GM18951 (cell line): ENCODE measurements around the gene HDHD5.

Experiments used
- POLR2A ChIP-seq: IDR thresholded peaks from 4 replicates; pipeline ENCODE4 v1.6.1; 2011; ENCODE audit warnings: mild to moderate bottlenecking; ENCODE audit not compliant: insufficient read length, insufficient read depth; ENCODE audit errors: extremely low read depth
- in situ Hi-C: fragments of 300-500 bp; cut with MboI; formaldehyde crosslinking; loops from one replicate; pipeline ENCODE4 v1.12.0; 2022; ENCODE audit warnings: low sequenced_read_pairs, mixed read lengths, inconsistent platforms; ENCODE audit not compliant: unreplicated experiment

The HDHD5 gene

GRCh38 chr22:17121233-17122195, 37.6 kb downstream of the HDHD5 start, which contains the start of gene TMEM121B:
Gene TMEM121B (minus strand): TSS chr22:17121360. CDS start chr22:17121127, 233 bp downstream.
- TF ChIP-seq POLR2A, result no peak

GRCh38 chr22:17120711-17121232, 38.3 kb downstream of the HDHD5 start:
- in situ Hi-C loops, result no loop called here

More at GRCh38 chr22:17121233-17122195, 37.6 kb downstream of the HDHD5 start, which contains the start of gene TMEM121B:
- in situ Hi-C loops, result no loop called here

GRCh38 chr22:17120281-17120680, 38.8 kb downstream of the HDHD5 start:
- no peak for TF ChIP-seq POLR2A
- in situ Hi-C loops, result no loop called here

More at GRCh38 chr22:17120711-17121232, 38.3 kb downstream of the HDHD5 start:
- TF ChIP-seq POLR2A, result no peak

DNA sequence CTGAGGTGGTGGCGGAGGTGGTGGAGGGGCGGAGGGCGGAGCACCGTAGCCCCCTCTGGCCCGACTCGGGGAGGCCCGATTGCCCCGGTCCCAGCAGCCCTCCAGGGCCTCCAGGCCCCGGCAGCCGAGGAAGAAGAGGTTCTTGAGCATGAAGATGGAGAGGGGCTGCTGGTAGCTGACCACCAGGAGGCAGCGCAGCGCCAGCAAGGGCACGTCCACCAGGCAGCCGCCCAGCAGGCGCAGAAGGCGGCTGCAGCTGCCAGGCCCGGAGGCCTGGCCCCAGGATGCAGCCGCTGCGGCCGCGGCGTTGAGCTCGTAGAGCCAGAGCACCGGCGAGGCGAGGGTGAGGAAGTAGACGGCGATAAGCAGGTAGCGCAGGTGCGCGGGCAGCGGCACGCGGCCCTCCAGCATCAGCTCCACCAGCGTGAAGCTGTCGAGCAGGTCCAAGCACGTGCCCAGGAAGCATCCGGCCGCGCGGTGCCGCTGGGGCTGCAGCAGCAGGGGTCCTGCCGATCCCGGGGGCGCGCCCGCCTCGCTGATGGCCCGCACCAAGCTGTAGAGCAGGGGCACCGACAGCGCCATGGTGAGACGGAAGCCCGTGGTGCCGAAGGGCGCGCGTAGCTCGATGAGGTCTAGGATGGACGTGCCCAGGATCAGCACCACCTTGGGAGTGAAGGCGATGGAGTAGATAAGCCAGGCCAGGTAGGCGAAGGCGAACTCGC, 39.4 kb downstream of the HDHD5 start:
- in situ Hi-C loops, result loop anchor here (5.0 kb wide), 1 partner anchor 33 kb away; no protein-coding TSS in a partner anchor
- no peak for TF ChIP-seq POLR2A

- in situ Hi-C loops, result loop anchor here (5.0 kb wide), 1 partner anchor 34 kb away; no protein-coding TSS in a partner anchor
- TF ChIP-seq POLR2A, result no peak
These were observed 40.7 kb downstream of the HDHD5 start for GRCh38 chr22:17118342-17118741.

DNA sequence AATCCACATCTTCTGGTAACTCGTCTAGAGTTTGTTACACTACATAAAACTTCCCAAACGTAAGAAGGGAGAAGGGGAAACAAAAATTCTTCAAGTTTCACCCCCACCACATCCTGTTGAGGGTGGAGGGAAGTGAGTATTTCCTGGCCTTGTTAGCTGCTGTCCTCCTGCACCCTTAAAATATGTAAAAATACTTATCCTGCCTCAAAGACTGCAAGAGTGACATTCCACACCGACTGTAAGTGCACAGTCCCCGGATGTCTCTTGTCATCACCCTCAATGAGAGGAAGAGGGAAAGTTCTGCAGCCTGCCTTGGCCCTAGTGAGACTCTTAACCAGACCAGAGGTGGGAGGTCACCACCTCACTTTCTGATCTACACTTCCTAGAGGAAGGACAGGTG, 41.2 kb downstream of the HDHD5 start:
- in situ Hi-C loops, result loop anchor here (5.0 kb wide), 1 partner anchor 34 kb away; no protein-coding TSS in a partner anchor
- no peak for TF ChIP-seq POLR2A

DNA sequence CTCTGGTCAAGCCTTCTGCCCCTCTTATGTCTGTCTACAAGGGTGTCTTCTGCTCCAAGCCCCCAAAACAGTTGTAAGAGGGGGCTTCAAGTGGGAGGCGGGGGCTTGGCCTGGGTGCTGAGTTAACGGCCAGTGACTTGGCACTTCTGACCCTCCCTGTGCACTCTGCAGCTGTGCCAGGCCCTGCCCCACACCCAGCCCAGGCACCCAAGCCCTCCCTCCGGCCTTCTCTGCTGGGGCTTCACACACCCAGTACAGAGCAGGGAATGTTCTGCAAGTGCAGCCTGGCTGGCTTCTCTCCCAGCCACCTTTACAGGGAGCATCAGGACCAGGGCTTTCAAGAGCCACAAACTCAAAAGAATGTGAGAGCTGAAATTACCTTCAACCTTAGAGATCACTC, 41.7 kb downstream of the HDHD5 start:
- in situ Hi-C loops, result loop anchor here (5.0 kb wide), 1 partner anchor 35 kb away; no protein-coding TSS in a partner anchor
- no peak for TF ChIP-seq POLR2A

DNA sequence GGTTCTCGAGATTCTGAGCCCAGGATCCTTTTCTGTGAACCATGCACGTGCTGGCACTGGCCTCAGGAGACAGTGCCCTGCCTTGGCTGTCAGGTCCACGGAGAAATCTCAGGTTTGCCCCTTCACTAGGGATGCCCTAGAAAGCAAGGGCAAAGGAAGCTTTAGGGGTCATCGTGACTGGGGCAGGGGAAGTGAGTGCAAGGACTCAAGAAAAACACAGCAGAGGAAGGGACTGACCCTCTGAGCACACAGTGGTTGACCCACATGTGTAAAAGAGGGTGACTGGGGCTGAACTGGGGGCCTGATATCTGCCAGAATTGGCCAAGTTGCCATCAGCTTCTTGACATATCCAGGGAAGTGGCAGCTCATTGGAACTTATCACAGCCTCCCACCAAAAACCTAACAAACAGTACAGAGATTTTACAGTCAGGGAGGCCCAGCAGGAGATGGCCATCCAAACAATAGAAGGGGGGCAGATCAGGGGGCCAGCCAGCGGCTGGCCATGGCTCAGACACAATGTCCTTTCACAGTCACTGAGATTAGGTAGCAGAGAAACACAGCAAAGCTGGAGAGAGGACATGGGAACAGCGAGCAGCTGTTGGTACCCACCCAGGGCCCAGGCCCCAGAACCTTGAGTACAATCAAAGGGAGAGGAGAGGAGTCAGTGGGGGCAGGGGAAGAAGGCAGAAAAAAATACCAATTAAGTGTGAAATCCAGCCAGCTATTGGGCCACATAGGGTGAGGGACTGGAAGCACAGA, 42.3 kb downstream of the HDHD5 start:
- TF ChIP-seq POLR2A, result no peak
- in situ Hi-C loops, result loop anchor here (5.0 kb wide), 1 partner anchor 36 kb away; no protein-coding TSS in a partner anchor

GRCh38 chr22:17115945-17116565, 43.0 kb downstream of the HDHD5 start:
- in situ Hi-C loops, result loop anchor here (5.0 kb wide), 1 partner anchor 36 kb away; no protein-coding TSS in a partner anchor
- no peak for TF ChIP-seq POLR2A

DNA sequence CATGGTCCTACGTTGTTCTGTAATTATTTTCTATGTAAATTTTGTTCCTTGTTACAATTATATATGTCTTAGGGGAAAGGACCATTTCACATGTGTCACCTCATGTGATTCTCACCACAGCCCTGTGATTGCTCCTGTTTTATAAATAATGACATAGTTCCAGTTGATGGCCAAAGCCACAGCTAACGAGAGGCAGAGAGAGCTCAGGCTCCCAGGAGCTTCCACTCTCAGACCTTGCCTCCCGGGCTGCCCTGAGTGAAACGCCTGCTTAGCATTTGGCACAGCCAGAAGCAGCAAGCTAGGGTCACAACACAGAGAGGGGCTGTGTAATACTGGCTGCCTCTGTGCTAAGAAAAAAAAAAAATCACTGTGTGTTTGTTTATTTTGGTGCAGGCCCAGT, 43.8 kb downstream of the HDHD5 start:
- in situ Hi-C loops, result loop anchor here (5.0 kb wide), 1 partner anchor 37 kb away; no protein-coding TSS in a partner anchor
- TF ChIP-seq POLR2A, result no peak

DNA sequence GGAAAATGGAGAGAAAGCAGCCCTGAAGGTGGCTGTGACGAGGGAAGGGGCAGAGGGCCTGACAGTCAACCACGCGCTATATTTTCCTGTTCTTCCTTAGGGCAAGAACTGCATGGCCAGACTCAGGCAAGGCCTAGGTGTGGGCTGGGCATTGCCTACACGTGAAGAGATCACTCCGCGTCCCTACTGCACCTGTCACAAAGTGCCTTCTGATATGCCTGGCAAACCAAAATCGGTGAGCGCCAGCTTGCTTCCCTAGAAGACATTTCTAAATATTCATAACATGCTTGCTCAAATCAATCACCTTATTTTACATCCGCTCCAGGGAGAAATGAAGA, 44.2 kb downstream of the HDHD5 start:
- in situ Hi-C loops, result loop anchor here (5.0 kb wide), 1 partner anchor 37 kb away; no protein-coding TSS in a partner anchor
- no peak for TF ChIP-seq POLR2A
